Measurements from ENCODE around the gene WNK2. TPM values are rescaled to one million over a fixed set of nuclear protein-coding genes. Genes with fewer than 3 reads are reported as not detected.

The WNK2 gene
- total RNA-seq, 4 donors from 2014 or later = 6.2 to 31.9 (median 18.9) TPM

- H3K9me3 ChIP-seq = no peaks in the 10 kb centered on the region
- no peak overlapping the region for H3K27ac ChIP-seq
- no peaks in the 10 kb centered on the region for H3K36me3 ChIP-seq
- no peak for DNase-seq
- no peak for TF ChIP-seq POLR2A (IDR thresholded peaks at IDR 0.05)
- TF ChIP-seq CTCF (IDR thresholded peaks at IDR 0.05) = no peak
- no peak overlapping the region for H3K4me3 ChIP-seq
- H3K4me1 ChIP-seq = no peaks in the 10 kb centered on the region
- no peaks in the 10 kb centered on the region for H3K27me3 ChIP-seq
- intact Hi-C loops (cut with DNase I; ENCODE audit: low total_unique reads) = no loop called here
Observed at GRCh38 chr9:93234600-93234999, 50.7 kb downstream of the WNK2 start.

GRCh38 chr9:93235300-93235960, 51.5 kb downstream of the WNK2 start:
- no peaks in the 10 kb centered on the region for H3K4me1 ChIP-seq
- intact Hi-C loops (cut with DNase I; ENCODE audit: low total_unique reads) = no loop called here
- no peak overlapping the region for H3K4me3 ChIP-seq
- no peaks in the 10 kb centered on the region for H3K27me3 ChIP-seq
- no peaks in the 10 kb centered on the region for H3K9me3 ChIP-seq
- no peak for TF ChIP-seq CTCF (IDR thresholded peaks at IDR 0.05)
- TF ChIP-seq POLR2A (IDR thresholded peaks at IDR 0.05) = no peak
- H3K27ac ChIP-seq = no peak overlapping the region
- DNase-seq = no peak
- no peaks in the 10 kb centered on the region for H3K36me3 ChIP-seq

- Histone ChIP-seq H3K27ac (no peak overlapping the region), H3K27me3 (no peaks in the 10 kb centered on the region), H3K4me3 (no peak overlapping the region), H3K36me3 (no peaks in the 10 kb centered on the region), H3K4me1 (no peaks in the 10 kb centered on the region), H3K9me3 (no peaks in the 10 kb centered on the region)
- intact Hi-C loops (cut with DNase I; ENCODE audit: low total_unique reads) = no loop called here
- DNase-seq = no peak
- TF ChIP-seq POLR2A (IDR thresholded peaks at IDR 0.05) = no peak
- TF ChIP-seq CTCF (IDR thresholded peaks at IDR 0.05) = no peak
Observed at GRCh38 chr9:93236541-93237206, 52.7 kb downstream of the WNK2 start.

GRCh38 chr9:93237540-93237939, 53.6 kb downstream of the WNK2 start:
- Histone ChIP-seq H3K4me1 (no peaks in the 10 kb centered on the region), H3K9me3 (no peaks in the 10 kb centered on the region), H3K27ac (no peak overlapping the region), H3K4me3 (no peak overlapping the region), H3K36me3 (no peaks in the 10 kb centered on the region), H3K27me3 (no peaks in the 10 kb centered on the region)
- DNase-seq = no peak
- no peak for TF ChIP-seq POLR2A (IDR thresholded peaks at IDR 0.05)
- TF ChIP-seq CTCF (IDR thresholded peaks at IDR 0.05) = no peak
- intact Hi-C loops (cut with DNase I; ENCODE audit: low total_unique reads) = no loop called here
